ENCODE results near the gene IL19. TPM values are rescaled to one million over a fixed set of nuclear protein-coding genes. Genes with fewer than 3 reads are reported as not detected.

The IL19 gene
- total RNA-seq, 1 experiment from 2014 or later, result not detected

DNA sequence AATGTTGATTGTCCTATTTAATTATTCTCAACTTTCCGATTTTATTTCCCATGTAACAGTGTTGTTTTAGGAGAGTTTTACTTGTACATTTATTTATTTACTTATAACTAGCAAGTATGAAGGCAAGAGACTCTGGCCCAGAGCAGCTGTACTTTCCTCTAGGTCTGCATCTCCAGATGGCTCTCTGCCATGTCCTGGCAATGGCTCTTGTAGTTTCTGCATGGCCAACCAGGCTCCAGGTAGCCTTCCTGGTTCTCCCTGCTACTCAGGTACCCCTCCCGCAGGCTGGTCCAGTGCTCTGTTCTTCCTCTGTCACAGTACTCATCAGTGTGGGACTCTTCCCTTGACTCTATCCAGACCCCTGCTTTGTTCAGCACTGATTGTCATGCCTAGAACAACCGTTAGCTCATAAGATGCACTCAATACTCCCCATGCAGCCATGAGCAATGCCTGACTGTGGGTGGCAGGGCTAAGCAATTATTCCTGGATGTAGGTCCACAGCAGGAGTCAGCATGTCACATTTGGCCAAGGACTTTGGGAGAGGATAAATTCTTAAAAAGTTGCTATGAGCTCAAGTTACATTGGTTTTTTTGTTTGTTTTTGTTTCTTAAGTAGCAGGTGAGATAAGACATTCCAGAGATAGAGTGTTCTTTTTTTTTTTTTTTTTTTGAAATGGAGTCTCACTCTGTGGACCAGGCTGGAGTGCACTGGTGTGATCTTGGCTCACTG is 84.0 kb downstream of the IL19 start:
- Mint-ChIP-seq H3K4me3 (no peak overlapping the region), H3K27me3 (ENCODE audit: low read depth) (peaks cover 17% of the 10 kb centered on the region), H3K36me3 (no peaks in the 10 kb centered on the region), H3K4me1 (peaks cover 2% of the 10 kb centered on the region; the same call in 1 of the 2 replicates), H3K9me3 (peaks cover 40% of the 10 kb centered on the region), H3K27ac (no peak overlapping the region)
- DNase-seq (ENCODE audit: low spot score) (no peak), ATAC-seq (no peak)
- CTCF ChIA-PET, result interaction anchor here (0.6 to 3.3 kb wide), 2 partner anchors 58 to 178 kb away, joined by 3 to 13 read pairs; partner anchors contain the start of gene C1orf116
- POLR2A ChIA-PET, result interaction anchor here (0.7 to 1.5 kb wide), 2 partner anchors 19 to 42 kb away, joined by 4 to 9 read pairs; no protein-coding TSS in a partner anchor
- no peak for TF ChIP-seq ERG (CRISPR knock-in tag; IDR thresholded peaks at IDR 0.05)
- no peak for TF ChIP-seq TCF7 (CRISPR knock-in tag; IDR thresholded peaks at IDR 0.05; ENCODE audit: low read depth)
- TF ChIP-seq SP1 (CRISPR knock-in tag; conservative IDR thresholded peaks at IDR 0.05), result no peak
- TF ChIP-seq CBFB (CRISPR knock-in tag; IDR thresholded peaks at IDR 0.05; ENCODE audit: low read depth), result no peak
- TF ChIP-seq HMGXB4 (CRISPR knock-in tag; IDR thresholded peaks at IDR 0.05), result no peak
- no peak for TF ChIP-seq SOX15 (CRISPR knock-in tag; IDR thresholded peaks at IDR 0.05)
- TF ChIP-seq, protein P1, sequence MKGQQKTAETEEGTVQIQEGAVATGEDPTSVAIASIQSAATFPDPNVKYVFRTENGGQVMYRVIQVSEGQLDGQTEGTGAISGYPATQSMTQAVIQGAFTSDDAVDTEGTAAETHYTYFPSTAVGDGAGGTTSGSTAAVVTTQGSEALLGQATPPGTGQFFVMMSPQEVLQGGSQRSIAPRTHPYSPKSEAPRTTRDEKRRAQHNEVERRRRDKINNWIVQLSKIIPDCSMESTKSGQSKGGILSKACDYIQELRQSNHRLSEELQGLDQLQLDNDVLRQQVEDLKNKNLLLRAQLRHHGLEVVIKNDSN (CRISPR knock-in tag; IDR thresholded peaks at IDR 0.05), result no peak
- no peak for TF ChIP-seq ZNF263 (CRISPR knock-in tag; IDR thresholded peaks at IDR 0.05; ENCODE audit: low read depth)
- no peak for TF ChIP-seq E2F5 (CRISPR knock-in tag; IDR thresholded peaks at IDR 0.05)

DNA sequence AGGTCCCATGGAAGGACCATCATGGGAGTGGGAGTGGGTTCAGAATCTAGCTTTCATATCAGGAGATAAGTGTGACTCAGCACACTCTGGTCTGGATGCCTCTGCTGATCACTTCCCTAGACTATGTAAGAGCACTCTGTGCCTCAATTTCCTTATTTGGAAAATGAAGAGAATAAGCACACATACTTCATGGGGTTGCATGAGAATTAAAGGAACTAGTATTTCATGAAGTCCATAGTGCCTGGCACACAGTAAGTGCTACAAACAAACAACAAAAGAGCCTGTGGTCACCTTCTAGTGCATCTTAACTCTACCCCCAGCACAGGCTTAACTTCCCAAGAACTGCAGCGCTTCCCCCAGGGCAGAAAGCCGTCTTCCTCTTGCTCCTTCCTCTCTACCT is 85.3 kb downstream of the IL19 start:
- H3K36me3 Mint-ChIP-seq, result no peaks in the 10 kb centered on the region
- no peak overlapping the region for H3K27ac Mint-ChIP-seq
- no peak for TF ChIP-seq NR3C1 (CRISPR knock-in tag; conservative IDR thresholded peaks at IDR 0.05; ENCODE audit: low read depth)
- TF ChIP-seq GRHL2 (CRISPR knock-in tag; IDR thresholded peaks at IDR 0.05; ENCODE audit: insufficient replicate concordance, severe bottlenecking), result no peak
- no peak for TF ChIP-seq CREM (CRISPR knock-in tag; IDR thresholded peaks at IDR 0.05)
- no peak for TF ChIP-seq ELF4 (CRISPR knock-in tag; IDR thresholded peaks at IDR 0.05; ENCODE audit: low read depth)
- TF ChIP-seq ZNF121 (CRISPR knock-in tag; IDR thresholded peaks at IDR 0.05), result no peak
- TF ChIP-seq SP1 (CRISPR knock-in tag; conservative IDR thresholded peaks at IDR 0.05), result no peak
- TF ChIP-seq, protein P2, sequence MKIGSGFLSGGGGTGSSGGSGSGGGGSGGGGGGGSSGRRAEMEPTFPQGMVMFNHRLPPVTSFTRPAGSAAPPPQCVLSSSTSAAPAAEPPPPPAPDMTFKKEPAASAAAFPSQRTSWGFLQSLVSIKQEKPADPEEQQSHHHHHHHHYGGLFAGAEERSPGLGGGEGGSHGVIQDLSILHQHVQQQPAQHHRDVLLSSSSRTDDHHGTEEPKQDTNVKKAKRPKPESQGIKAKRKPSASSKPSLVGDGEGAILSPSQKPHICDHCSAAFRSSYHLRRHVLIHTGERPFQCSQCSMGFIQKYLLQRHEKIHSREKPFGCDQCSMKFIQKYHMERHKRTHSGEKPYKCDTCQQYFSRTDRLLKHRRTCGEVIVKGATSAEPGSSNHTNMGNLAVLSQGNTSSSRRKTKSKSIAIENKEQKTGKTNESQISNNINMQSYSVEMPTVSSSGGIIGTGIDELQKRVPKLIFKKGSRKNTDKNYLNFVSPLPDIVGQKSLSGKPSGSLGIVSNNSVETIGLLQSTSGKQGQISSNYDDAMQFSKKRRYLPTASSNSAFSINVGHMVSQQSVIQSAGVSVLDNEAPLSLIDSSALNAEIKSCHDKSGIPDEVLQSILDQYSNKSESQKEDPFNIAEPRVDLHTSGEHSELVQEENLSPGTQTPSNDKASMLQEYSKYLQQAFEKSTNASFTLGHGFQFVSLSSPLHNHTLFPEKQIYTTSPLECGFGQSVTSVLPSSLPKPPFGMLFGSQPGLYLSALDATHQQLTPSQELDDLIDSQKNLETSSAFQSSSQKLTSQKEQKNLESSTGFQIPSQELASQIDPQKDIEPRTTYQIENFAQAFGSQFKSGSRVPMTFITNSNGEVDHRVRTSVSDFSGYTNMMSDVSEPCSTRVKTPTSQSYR (CRISPR knock-in tag; IDR thresholded peaks at IDR 0.05), result no peak
- no peak for TF ChIP-seq ATF1 (CRISPR knock-in tag; IDR thresholded peaks at IDR 0.05)
- no peak for TF ChIP-seq ZNF416 (CRISPR knock-in tag; IDR thresholded peaks at IDR 0.05)
- TF ChIP-seq ZNF396 (CRISPR knock-in tag; IDR thresholded peaks at IDR 0.05; ENCODE audit: borderline replicate concordance), result no peak
- CTCF ChIA-PET, result interaction anchor here (1.0 to 3.3 kb wide), 2 partner anchors 56 to 127 kb away, joined by 3 to 13 read pairs; no protein-coding TSS in a partner anchor
- DNase-seq (ENCODE audit: low spot score) (no peak), ATAC-seq (no peak)
- H3K4me3 Mint-ChIP-seq, result no peak overlapping the region
- H3K9me3 Mint-ChIP-seq, result peaks cover 35% of the 10 kb centered on the region
- H3K27me3 Mint-ChIP-seq (ENCODE audit: low read depth), result peaks cover 13% of the 10 kb centered on the region
- peaks cover 2% of the 10 kb centered on the region; the same call in 1 of the 2 replicates for H3K4me1 Mint-ChIP-seq
- POLR2A ChIA-PET, result interaction anchor here (1.5 kb wide), 1 partner anchor 21 kb away, joined by 9 read pairs; no protein-coding TSS in a partner anchor

Measured in WTC11 (cell line).